ENCODE measurements around the gene ATF4. TPM values are rescaled to one million over a fixed set of nuclear protein-coding genes. Genes with fewer than 3 reads are reported as not detected.
A peak's percentile ranks its signal among the peaks of the same experiment; 100 is the strongest.

Gene ATF4
- total RNA-seq, 1 donor from 2014 or later: 173 TPM

GRCh38 chr22:39496131-39496838, 24.1 kb upstream of the ATF4 start:
- Histone ChIP-seq H3K27me3 (no peaks in the 10 kb centered on the region), H3K36me3 (no peaks in the 10 kb centered on the region), H3K9me3 (no peaks in the 10 kb centered on the region), H3K27ac (no peak overlapping the region), H3K4me1 (peaks cover under 1 to 4% of the 10 kb centered on the region in 2 donors), H3K4me3 (no peak overlapping the region)
- peak; percentile 65 to 74 (median 68) for TF ChIP-seq CTCF (IDR thresholded peaks at IDR 0.05)
- no peak for DNase-seq (ENCODE audit: low spot score in 2 of 2)
- intact Hi-C loops (cut with DNase I): loop anchor here (5.0 kb wide), 1 partner anchor 36 kb away; the partner anchor contains the start of gene RPS19BP1

GRCh38 chr22:39497429-39497828, 22.9 kb upstream of the ATF4 start:
- H3K27ac ChIP-seq: no peak overlapping the region
- TF ChIP-seq CTCF (IDR thresholded peaks at IDR 0.05): no peak
- intact Hi-C loops (cut with DNase I): loop anchor here (5.0 kb wide), 1 partner anchor 35 kb away; the partner anchor contains the start of gene RPS19BP1
- no peaks in the 10 kb centered on the region for H3K36me3 ChIP-seq
- DNase-seq (ENCODE audit: low spot score in 2 of 2): no peak
- peaks cover 6 to 10% of the 10 kb centered on the region in 2 donors for H3K4me1 ChIP-seq
- H3K9me3 ChIP-seq: no peaks in the 10 kb centered on the region
- no peaks in the 10 kb centered on the region for H3K27me3 ChIP-seq
- no peak overlapping the region for H3K4me3 ChIP-seq

- no peak overlapping the region for H3K27ac ChIP-seq
- peaks cover 6 to 16% of the 10 kb centered on the region in 2 donors for H3K4me1 ChIP-seq
- intact Hi-C loops (cut with DNase I): loop anchor here (5.0 kb wide), 1 partner anchor 34 kb away; the partner anchor contains the start of gene RPS19BP1
- no peaks in the 10 kb centered on the region for H3K9me3 ChIP-seq
- TF ChIP-seq CTCF (IDR thresholded peaks at IDR 0.05): no peak
- H3K4me3 ChIP-seq: no peak overlapping the region
- H3K36me3 ChIP-seq: no peaks in the 10 kb centered on the region
- DNase-seq (ENCODE audit: low spot score in 2 of 2): no peak
- no peaks in the 10 kb centered on the region for H3K27me3 ChIP-seq
These were observed 22.0 kb upstream of the ATF4 start for GRCh38 chr22:39498368-39498767.

- Histone ChIP-seq H3K9me3 (no peaks in the 10 kb centered on the region), H3K4me3 (no peak overlapping the region), H3K36me3 (no peaks in the 10 kb centered on the region), H3K27ac (no peak overlapping the region), H3K27me3 (no peaks in the 10 kb centered on the region), H3K4me1 (peaks cover 6 to 21% of the 10 kb centered on the region in 2 donors)
- TF ChIP-seq CTCF (IDR thresholded peaks at IDR 0.05): no peak
- no peak for DNase-seq (ENCODE audit: low spot score in 2 of 2)
- intact Hi-C loops (cut with DNase I): loop anchor here (5.0 kb wide), 1 partner anchor 33 kb away; the partner anchor contains the start of gene RPS19BP1
These were observed 21.6 kb upstream of the ATF4 start for GRCh38 chr22:39498802-39499201.

- Histone ChIP-seq H3K27ac (no peak overlapping the region), H3K4me3 (no peak overlapping the region), H3K36me3 (peaks cover 9 to 11% of the 10 kb centered on the region in 2 donors), H3K4me1 (peaks cover 6 to 19% of the 10 kb centered on the region in 2 donors), H3K9me3 (no peaks in the 10 kb centered on the region), H3K27me3 (no peaks in the 10 kb centered on the region)
- intact Hi-C loops (cut with DNase I): loop anchor here (2.0 kb wide), 1 partner anchor 63 kb away; no protein-coding TSS in a partner anchor
- DNase-seq (ENCODE audit: low spot score in 2 of 2): no peak
- TF ChIP-seq CTCF (IDR thresholded peaks at IDR 0.05): no peak
These were observed 20.3 kb upstream of the ATF4 start for GRCh38 chr22:39500101-39500500.
